ENCODE measurements around the gene PLA2G2F. TPM values are rescaled to one million over a fixed set of nuclear protein-coding genes. Genes with fewer than 3 reads are reported as not detected.

Gene PLA2G2F
- total and polyA plus RNA-seq, 5 donors, result not detected

- Histone ChIP-seq H3K27me3 (ENCODE audit: control insufficient read depth, insufficient read depth) (no peaks in the 10 kb centered on the region), H3K4me3 (ENCODE audit: low read length) (no peak overlapping the region), H3K9me3 (ENCODE audit: control insufficient read depth, low read length) (no peaks in the 10 kb centered on the region), H3K27ac (ENCODE audit: low read length) (no peak overlapping the region), H3K4me1 (ENCODE audit: control insufficient read depth, insufficient read depth, low read length) (peaks cover 8% of the 10 kb centered on the region)
- intact Hi-C loops (cut with DNase I), result loop anchor here in 2 of 4 donors (5.0 kb wide), 2 partner anchors 93 to 273 kb away; partner anchors contain the start of gene PLA2G2E (in 1 of the 2)
- DNase-seq (peak; percentile 73 to 89 (median 88)), ATAC-seq (peak; percentile 72 to 79)
- WGBS, result 30% methylated on average over 15 of the region's 15 CpGs
Observed at GRCh38 chr1:20194757-20195461, 55.8 kb downstream of the PLA2G2F start.

GRCh38 chr1:20195462-20195780, 56.3 kb downstream of the PLA2G2F start:
- no peaks in the 10 kb centered on the region for H3K9me3 ChIP-seq (ENCODE audit: control insufficient read depth, low read length)
- ATAC-seq (no peak), DNase-seq (no peak)
- peaks cover 8% of the 10 kb centered on the region for H3K4me1 ChIP-seq (ENCODE audit: control insufficient read depth, insufficient read depth, low read length)
- 66% methylated on average over 4 of the region's 4 CpGs for WGBS
- H3K27me3 ChIP-seq (ENCODE audit: control insufficient read depth, insufficient read depth), result no peaks in the 10 kb centered on the region
- no peak overlapping the region for H3K27ac ChIP-seq (ENCODE audit: low read length)
- H3K4me3 ChIP-seq (ENCODE audit: low read length), result no peak overlapping the region
- intact Hi-C loops (cut with DNase I), result loop anchor here in 2 of 4 donors (5.0 kb wide), 2 partner anchors 93 to 273 kb away; partner anchors contain the start of gene PLA2G2E (in 1 of the 2)

GRCh38 chr1:20197329-20197791, 58.2 kb downstream of the PLA2G2F start:
- no peak for ATAC-seq
- Histone ChIP-seq H3K4me1 (ENCODE audit: control insufficient read depth, insufficient read depth, low read length) (peaks cover 6% of the 10 kb centered on the region), H3K27ac (ENCODE audit: low read length) (no peak overlapping the region), H3K27me3 (ENCODE audit: control insufficient read depth, insufficient read depth) (no peaks in the 10 kb centered on the region), H3K9me3 (ENCODE audit: control insufficient read depth, low read length) (no peaks in the 10 kb centered on the region), H3K4me3 (ENCODE audit: low read length) (no peak overlapping the region)
- peak in 1 of 3 donors; percentile 43 for DNase-seq
- intact Hi-C loops (cut with DNase I), result loop anchor here in 2 of 4 donors (5.0 kb wide), 2 partner anchors 95 to 275 kb away; partner anchors contain the start of gene PLA2G2E (in 1 of the 2)
- WGBS, result 58% methylated on average over 6 of the region's 6 CpGs

GRCh38 chr1:20198296-20198695, 59.2 kb downstream of the PLA2G2F start:
- intact Hi-C loops (cut with DNase I), result loop anchor here in 2 of 4 donors (5.0 kb wide), 2 partner anchors 96 to 276 kb away; partner anchors contain the start of gene PLA2G2E (in 1 of the 2)
- H3K27ac ChIP-seq (ENCODE audit: low read length), result no peak overlapping the region
- no peak for ATAC-seq

GRCh38 chr1:20198918-20199317, 59.8 kb downstream of the PLA2G2F start:
- H3K4me1 ChIP-seq (ENCODE audit: control insufficient read depth, insufficient read depth, low read length), result peaks cover 4% of the 10 kb centered on the region
- no peak overlapping the region for H3K4me3 ChIP-seq (ENCODE audit: low read length)
- no peaks in the 10 kb centered on the region for H3K27me3 ChIP-seq (ENCODE audit: control insufficient read depth, insufficient read depth)
- DNase-seq (no peak), ATAC-seq (no peak)
- intact Hi-C loops (cut with DNase I), result loop anchor here in 2 of 4 donors (5.0 kb wide), 2 partner anchors 97 to 277 kb away; partner anchors contain the start of gene PLA2G2E (in 1 of the 2)
- WGBS, result 57% methylated on average over 7 of the region's 7 CpGs
- no peaks in the 10 kb centered on the region for H3K9me3 ChIP-seq (ENCODE audit: control insufficient read depth, low read length)
- no peak overlapping the region for H3K27ac ChIP-seq (ENCODE audit: low read length)

More at GRCh38 chr1:20198296-20198695, 59.2 kb downstream of the PLA2G2F start:
- Histone ChIP-seq H3K9me3 (ENCODE audit: control insufficient read depth, low read length) (no peaks in the 10 kb centered on the region), H3K27me3 (ENCODE audit: control insufficient read depth, insufficient read depth) (no peaks in the 10 kb centered on the region), H3K4me1 (ENCODE audit: control insufficient read depth, insufficient read depth, low read length) (peaks cover 4% of the 10 kb centered on the region), H3K4me3 (ENCODE audit: low read length) (no peak overlapping the region)
- 79% methylated on average over 1 of the region's 1 CpG for WGBS
- no peak for DNase-seq

GRCh38 chr1:20199403-20199802, 60.3 kb downstream of the PLA2G2F start:
- Histone ChIP-seq H3K27ac (ENCODE audit: low read length) (no peak overlapping the region), H3K4me1 (ENCODE audit: control insufficient read depth, insufficient read depth, low read length) (peaks cover 4% of the 10 kb centered on the region), H3K27me3 (ENCODE audit: control insufficient read depth, insufficient read depth) (no peaks in the 10 kb centered on the region), H3K9me3 (ENCODE audit: control insufficient read depth, low read length) (no peaks in the 10 kb centered on the region), H3K4me3 (ENCODE audit: low read length) (no peak overlapping the region)
- intact Hi-C loops (cut with DNase I), result loop anchor here in 2 of 4 donors (5.0 kb wide), 2 partner anchors 97 to 277 kb away; partner anchors contain the start of gene PLA2G2E (in 1 of the 2)
- no peak for ATAC-seq
- WGBS, result 51% methylated on average over 3 of the region's 3 CpGs
- no peak for DNase-seq

GRCh38 chr1:20199840-20200239, 60.7 kb downstream of the PLA2G2F start:
- Histone ChIP-seq H3K27me3 (ENCODE audit: control insufficient read depth, insufficient read depth) (no peaks in the 10 kb centered on the region), H3K9me3 (ENCODE audit: control insufficient read depth, low read length) (no peaks in the 10 kb centered on the region), H3K4me3 (ENCODE audit: low read length) (no peak overlapping the region), H3K4me1 (ENCODE audit: control insufficient read depth, insufficient read depth, low read length) (peaks cover 4% of the 10 kb centered on the region), H3K27ac (ENCODE audit: low read length) (no peak overlapping the region)
- no peak for ATAC-seq
- no peak for DNase-seq
- WGBS, result 50% methylated on average over 2 of the region's 2 CpGs
- intact Hi-C loops (cut with DNase I), result loop anchor here in 2 of 4 donors (5.0 kb wide), 2 partner anchors 98 to 278 kb away; partner anchors contain the start of gene PLA2G2E (in 1 of the 2)

Other genes starting within 250 kb of the PLA2G2F start
- gene PLA2G2E, start 215.7 kb upstream of the PLA2G2F start, total RNA-seq, result not detected
- not detected for gene PLA2G2E, start 215.7 kb upstream of the PLA2G2F start, polyA plus RNA-seq
- 100 to 1,000 TPM; 134 to 996 (median 625) TPM for gene PLA2G2A, start 159.7 kb upstream of the PLA2G2F start, total RNA-seq
- gene PLA2G2A, start 159.7 kb upstream of the PLA2G2F start, polyA plus RNA-seq, result 1,085 TPM
- gene PLA2G5, start 69.1 kb upstream of the PLA2G2F start, total RNA-seq, result 100 to 1,000 TPM in 2 of 4 donors, 10 to 100 TPM in 2; 91.6 to 122 (median 101) TPM
- gene PLA2G5, start 69.1 kb upstream of the PLA2G2F start, polyA plus RNA-seq, result 165 TPM
- gene PLA2G2D, start 19.8 kb upstream of the PLA2G2F start, total RNA-seq, result not detected
- not detected for gene PLA2G2D, start 19.8 kb upstream of the PLA2G2F start, polyA plus RNA-seq
- gene UBXN10, start 46.8 kb downstream of the PLA2G2F start, total RNA-seq, result 1 to 10 TPM; 4.7 to 6.3 (median 5.5) TPM
- 3.2 TPM for gene UBXN10, start 46.8 kb downstream of the PLA2G2F start, polyA plus RNA-seq
- gene PLA2G2C, start 47.2 kb downstream of the PLA2G2F start, total RNA-seq, result under 1 TPM in 1 of 4 donors, not detected in 3; 0.31 TPM
- 0.02 TPM for gene PLA2G2C, start 47.2 kb downstream of the PLA2G2F start, polyA plus RNA-seq
- gene VWA5B1, start 151.6 kb downstream of the PLA2G2F start, total RNA-seq, result under 1 TPM; 0.18 to 0.51 (median 0.25) TPM
- 0.18 TPM for gene VWA5B1, start 151.6 kb downstream of the PLA2G2F start, polyA plus RNA-seq

Data from right cardiac atrium (tissue), 5 donors.